HEK293 (cell line): ENCODE results near the gene KPNA2.

Experiments
- ATF2 ChIP-seq: fragments of 450-650 bp; formaldehyde crosslinking; IDR thresholded peaks from 2 replicates; pipeline ENCODE4 v1.5.1; 2016; ENCODE audit warnings: missing biosample characterization, missing genetic modification characterization, low read depth
- CTCF ChIP-seq: fragments of 450-650 bp; formaldehyde crosslinking; IDR thresholded peaks from 2 replicates; pipeline ENCODE4 v1.5.1; 2016; ENCODE audit warnings: missing biosample characterization, missing genetic modification characterization
- GLI4 ChIP-seq: fragments of 450-650 bp; formaldehyde crosslinking; IDR thresholded peaks from 2 replicates; pipeline ENCODE4 v1.5.1; 2016; ENCODE audit warnings: missing biosample characterization, missing genetic modification characterization
- KLF1 ChIP-seq: fragments of 450-650 bp; formaldehyde crosslinking; IDR thresholded peaks from 2 replicates; pipeline ENCODE4 v1.5.1; 2016; ENCODE audit warnings: missing biosample characterization, missing genetic modification characterization
- REST ChIP-seq: fragments of 450-650 bp; formaldehyde crosslinking; IDR thresholded peaks from 2 replicates; pipeline ENCODE4 v1.5.1; 2016; ENCODE audit warnings: missing biosample characterization, missing genetic modification characterization
- SALL2 ChIP-seq: fragments of 450-650 bp; formaldehyde crosslinking; IDR thresholded peaks from 2 replicates; pipeline ENCODE4 v1.5.0; 2017; ENCODE audit warnings: missing biosample characterization, mild to moderate bottlenecking, missing genetic modification characterization, borderline replicate concordance
- ZNF211 ChIP-seq: fragments of 450-650 bp; formaldehyde crosslinking; IDR thresholded peaks from 2 replicates; pipeline ENCODE4 v1.5.1; 2016; ENCODE audit warnings: low read depth, missing biosample characterization, missing genetic modification characterization
- ZNF24 ChIP-seq: fragments of 450-650 bp; formaldehyde crosslinking; IDR thresholded peaks from 2 replicates; pipeline ENCODE4 v1.5.1; 2016; ENCODE audit warnings: missing biosample characterization, missing genetic modification characterization
- ZNF302 ChIP-seq: fragments of 450-650 bp; formaldehyde crosslinking; IDR thresholded peaks from 2 replicates; pipeline ENCODE4 v1.5.1; 2016; ENCODE audit warnings: missing biosample characterization, missing genetic modification characterization, low read depth
- ZNF335 ChIP-seq: fragments of 450-650 bp; formaldehyde crosslinking; conservative IDR thresholded peaks from 2 replicates; pipeline ENCODE4 v1.5.1; 2016; ENCODE audit warnings: missing biosample characterization, missing genetic modification characterization
- ZNF514 ChIP-seq: fragments of 450-650 bp; formaldehyde crosslinking; IDR thresholded peaks from 2 replicates; pipeline ENCODE4 v1.5.1; 2016; ENCODE audit warnings: missing biosample characterization, missing genetic modification characterization
- ZNF76 ChIP-seq: fragments of 450-650 bp; formaldehyde crosslinking; IDR thresholded peaks from 2 replicates; pipeline ENCODE4; 2016; ENCODE audit warnings: low read depth, missing biosample characterization, missing genetic modification characterization, borderline replicate concordance

GRCh38 chr17:68006797-68007196, 28.7 kb upstream of the KPNA2 start:
- TF ChIP-seq CTCF (tag by site-specific recombination) = no peak
- no peak for TF ChIP-seq ZNF24
- TF ChIP-seq ATF2 (tag by site-specific recombination) = no peak
- no peak for TF ChIP-seq ZNF302
- no peak for TF ChIP-seq ZNF335 (tag by site-specific recombination)
- TF ChIP-seq KLF1 (tag by site-specific recombination) = no peak
- TF ChIP-seq REST (tag by site-specific recombination) = no peak
- TF ChIP-seq ZNF211 (tag by site-specific recombination) = no peak
- TF ChIP-seq GLI4 = no peak
- TF ChIP-seq ZNF514 (tag by site-specific recombination) = no peak
- no peak for TF ChIP-seq ZNF76 (tag by site-specific recombination)
- TF ChIP-seq SALL2 (tag by site-specific recombination) = no peak
